ENCODE measurements around the gene CCNC. TPM values are rescaled to one million over a fixed set of nuclear protein-coding genes. Genes with fewer than 3 reads are reported as not detected.
"Not testable (repeated sequence)": the region's sequence is repeated elsewhere in the genome, so short reads cannot be mapped to it uniquely, and the experiment has no call there.

CCNC gene
- total RNA-seq, 5 donors from 2014 or later (not counting 1 experiment from before 2014, with no cell fraction given), result 33.9 to 42.0 (median 39.1) TPM

DNA sequence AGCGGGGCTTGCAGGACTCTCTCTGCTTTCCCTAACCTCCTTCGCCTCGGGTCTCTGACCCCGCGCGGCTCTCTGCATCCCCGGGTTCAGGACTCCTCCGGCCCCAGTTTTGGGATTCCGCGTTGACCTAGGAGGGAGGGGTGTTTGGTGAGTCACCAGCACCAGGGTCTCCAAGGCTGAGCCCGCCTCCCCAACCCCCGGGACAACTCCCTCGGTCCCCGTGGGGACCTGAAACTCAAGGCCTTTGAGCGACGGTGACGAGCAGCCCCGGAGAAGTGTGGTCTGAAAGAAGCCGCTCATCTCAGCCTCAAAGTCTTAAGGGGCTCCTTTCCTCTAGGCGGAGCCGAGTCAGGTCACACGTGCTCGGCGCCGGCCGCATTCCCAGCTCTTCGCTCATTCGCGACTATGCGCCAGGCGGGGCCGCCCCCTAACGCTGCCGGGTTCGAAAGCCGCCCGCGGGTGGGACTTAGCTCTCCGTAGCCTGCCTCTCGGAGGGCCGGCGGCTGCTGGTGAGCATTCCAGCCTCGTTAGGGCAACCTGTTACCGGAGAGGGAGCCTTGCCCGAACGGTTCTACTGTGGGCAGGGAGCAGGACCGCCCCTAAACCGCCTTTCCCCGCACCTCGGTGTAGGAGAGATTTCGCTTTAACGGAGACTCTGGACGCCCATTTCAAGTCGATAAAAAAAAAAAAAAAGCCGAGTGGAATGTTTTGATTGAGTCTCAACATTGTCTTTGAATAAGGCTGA, 35.1 kb upstream of the CCNC start:
- Histone ChIP-seq H3K9me3 (no peaks in the 10 kb centered on the region), H3K4me3 (ENCODE audit: control insufficient read depth in 1 of 2, extremely low read depth in 1 of 2, low read length in 1 of 2) (peak overlapping the region; percentile 41 to 83), H3K36me3 (ENCODE audit: control insufficient read depth in 2 of 2, extremely low read depth in 1 of 2, insufficient read depth in 1 of 2, low read length in 1 of 2) (no peaks in the 10 kb centered on the region), H3K27me3 (replicated peaks in 1 of 2; ENCODE audit: control insufficient read depth in 2 of 2, extremely low read depth in 1 of 2, insufficient read depth in 2 of 2, low read length in 1 of 2) (peaks cover 50 to 71% of the 10 kb centered on the region in 2 experiments), H3K27ac (ENCODE audit: low read length) (no peak overlapping the region), H3K4me1 (ENCODE audit: control insufficient read depth in 1 of 2, extremely low read depth in 1 of 2, insufficient read depth in 2 of 2, low read length in 2 of 2) (peaks cover 12 to 50% of the 10 kb centered on the region in 2 experiments)
- Mint-ChIP-seq H3K27ac (peak overlapping the region in 1 of 2 donors; percentile 15), H3K36me3 (no peaks in the 10 kb centered on the region), H3K9me3 (no peaks in the 10 kb centered on the region), H3K27me3 (peaks cover 60 to 92% of the 10 kb centered on the region in 2 donors), H3K4me1 (peaks cover 33 to 39% (median 34%) of the 10 kb centered on the region in 3 donors), H3K4me3 (peak overlapping the region; percentile 51 to 79 (median 64))
- ChIA-PET POLR2A (no interaction called here), CTCF (interaction anchor here in 1 of 2 donors (0.7 kb wide), 1 partner anchor 13 kb away, joined by 3 read pairs; no protein-coding TSS in a partner anchor)
- peak; percentile 27 to 59 (median 40) for ATAC-seq (replicated peaks in 1 of 4)
- 3% methylated on average over 47 of the region's 55 CpGs for WGBS (ENCODE audit: insufficient coverage)
- peak in 1 of 35 experiments; percentile 43 for DNase-seq

DNA sequence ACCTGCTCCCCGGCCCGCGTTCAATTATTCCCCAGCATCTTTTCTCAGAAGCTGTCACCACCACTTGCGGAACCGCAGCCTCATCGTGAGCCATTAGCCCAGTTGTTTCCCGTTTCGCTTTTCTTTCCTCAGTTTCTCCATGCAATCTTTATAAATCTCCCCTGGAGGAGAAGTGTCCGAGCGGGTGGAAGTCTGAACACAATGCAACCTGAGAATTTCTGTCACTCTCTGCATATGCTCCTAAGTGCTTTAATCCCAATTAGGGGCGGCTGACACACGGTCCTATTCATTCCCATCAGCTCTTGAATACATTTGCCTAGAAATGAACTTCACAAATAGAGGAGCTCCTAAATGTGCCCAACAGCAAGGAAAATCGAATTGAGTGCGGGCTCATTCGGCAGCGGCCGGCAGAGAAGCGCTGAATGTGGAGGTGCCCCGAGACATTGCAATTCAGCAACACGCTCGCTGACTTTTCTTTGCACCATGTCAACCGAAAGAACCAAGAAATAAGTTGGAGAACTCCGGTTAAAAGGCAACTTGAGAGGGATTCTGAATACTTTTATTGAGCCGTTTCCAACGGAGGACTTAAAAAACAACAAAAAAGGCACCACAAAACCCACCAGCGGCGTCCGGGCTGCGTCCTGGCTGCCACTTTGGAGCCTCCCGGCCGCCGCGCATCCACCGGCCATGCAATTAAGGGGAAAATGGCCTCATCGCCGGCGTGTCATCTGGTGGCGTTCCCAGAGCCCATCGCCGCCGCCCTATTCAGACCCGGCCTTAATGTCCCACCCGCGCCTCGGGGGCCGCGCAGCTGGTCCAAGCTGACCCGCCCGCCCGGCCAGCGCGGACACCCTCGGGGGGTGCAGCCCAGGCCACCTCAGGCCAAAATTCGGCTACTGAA, 34.3 kb upstream of the CCNC start:
- peaks cover 46 to 63% of the 10 kb centered on the region in 2 experiments for H3K27me3 ChIP-seq (replicated peaks in 1 of 2; ENCODE audit: control insufficient read depth in 2 of 2, extremely low read depth in 1 of 2, insufficient read depth in 2 of 2, low read length in 1 of 2)
- peaks cover 32 to 39% (median 33%) of the 10 kb centered on the region in 3 donors for H3K4me1 Mint-ChIP-seq
- DNase-seq, result no peak
- peaks cover 60 to 91% of the 10 kb centered on the region in 2 donors for H3K27me3 Mint-ChIP-seq
- ChIA-PET CTCF (interaction anchor here in 1 of 2 donors (1.3 kb wide), 1 partner anchor 9 kb away, joined by 3 read pairs; no protein-coding TSS in a partner anchor), POLR2A (no interaction called here)
- peak in 2 of 4 experiments; percentile 19 to 26 for ATAC-seq (replicated peaks in 1 of 4)
- peak overlapping the region; percentile 50 to 79 (median 54) for H3K4me3 Mint-ChIP-seq
- H3K4me1 ChIP-seq (ENCODE audit: control insufficient read depth in 1 of 2, extremely low read depth in 1 of 2, insufficient read depth in 2 of 2, low read length in 2 of 2), result peaks cover 12 to 45% of the 10 kb centered on the region in 2 experiments
- no peaks in the 10 kb centered on the region for H3K9me3 ChIP-seq
- H3K36me3 Mint-ChIP-seq, result no peaks in the 10 kb centered on the region
- peak overlapping the region in 1 of 2 donors; percentile 32 for H3K27ac Mint-ChIP-seq
- no peaks in the 10 kb centered on the region for H3K36me3 ChIP-seq (ENCODE audit: control insufficient read depth in 2 of 2, extremely low read depth in 1 of 2, insufficient read depth in 1 of 2, low read length in 1 of 2)
- H3K27ac ChIP-seq (ENCODE audit: low read length), result no peak overlapping the region
- peak overlapping the region in 1 of 2 donors; percentile 83 for H3K4me3 ChIP-seq (ENCODE audit: control insufficient read depth in 1 of 2, extremely low read depth in 1 of 2, low read length in 1 of 2)
- 4% methylated on average over 34 of the region's 54 CpGs for WGBS (ENCODE audit: insufficient coverage)
- H3K9me3 Mint-ChIP-seq, result no peaks in the 10 kb centered on the region

DNA sequence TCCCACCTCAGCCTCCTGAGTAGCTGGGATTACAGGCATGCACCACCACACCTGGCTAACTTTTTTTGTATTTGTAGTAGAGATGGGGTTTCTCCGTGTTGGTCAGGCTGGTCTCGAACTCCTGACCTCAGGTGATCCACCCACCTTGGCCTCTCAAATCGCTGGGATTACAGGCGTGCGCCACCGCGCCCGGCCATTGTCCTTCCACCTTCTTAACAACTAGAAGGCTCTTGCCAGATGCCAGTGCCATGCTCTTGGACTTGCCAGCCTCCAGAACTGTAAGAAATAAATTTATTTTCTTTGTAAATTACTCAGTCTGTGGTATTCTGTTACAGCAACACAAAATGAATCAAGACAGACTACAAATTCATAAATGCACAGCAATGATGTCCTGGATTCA, 26.2 kb upstream of the CCNC start:
- WGBS (ENCODE audit: insufficient coverage), result no CpG with 5 or more reads among the region's 8 CpGs
- peaks cover 18 to 23% (median 22%) of the 10 kb centered on the region in 3 donors for H3K4me1 Mint-ChIP-seq
- H3K36me3 ChIP-seq (ENCODE audit: control insufficient read depth in 2 of 2, extremely low read depth in 1 of 2, insufficient read depth in 1 of 2, low read length in 1 of 2); H3K9me3 ChIP-seq; CTCF ChIA-PET; H3K4me3 Mint-ChIP-seq; H3K9me3 Mint-ChIP-seq; H3K4me3 ChIP-seq (ENCODE audit: control insufficient read depth in 1 of 2, extremely low read depth in 1 of 2, low read length in 1 of 2); POLR2A ChIA-PET; ATAC-seq (replicated peaks in 1 of 4); DNase-seq; H3K27ac Mint-ChIP-seq; H3K36me3 Mint-ChIP-seq; H3K27ac ChIP-seq (ENCODE audit: low read length): not testable (repeated sequence)
- Histone ChIP-seq H3K4me1 (ENCODE audit: control insufficient read depth in 1 of 2, extremely low read depth in 1 of 2, insufficient read depth in 2 of 2, low read length in 2 of 2) (peaks cover 2 to 13% of the 10 kb centered on the region in 2 experiments), H3K27me3 (replicated peaks in 1 of 2; ENCODE audit: control insufficient read depth in 2 of 2, extremely low read depth in 1 of 2, insufficient read depth in 2 of 2, low read length in 1 of 2) (peaks cover 31 to 41% of the 10 kb centered on the region in 2 experiments)
- H3K27me3 Mint-ChIP-seq, result peaks cover 72 to 79% of the 10 kb centered on the region in 2 donors

DNA sequence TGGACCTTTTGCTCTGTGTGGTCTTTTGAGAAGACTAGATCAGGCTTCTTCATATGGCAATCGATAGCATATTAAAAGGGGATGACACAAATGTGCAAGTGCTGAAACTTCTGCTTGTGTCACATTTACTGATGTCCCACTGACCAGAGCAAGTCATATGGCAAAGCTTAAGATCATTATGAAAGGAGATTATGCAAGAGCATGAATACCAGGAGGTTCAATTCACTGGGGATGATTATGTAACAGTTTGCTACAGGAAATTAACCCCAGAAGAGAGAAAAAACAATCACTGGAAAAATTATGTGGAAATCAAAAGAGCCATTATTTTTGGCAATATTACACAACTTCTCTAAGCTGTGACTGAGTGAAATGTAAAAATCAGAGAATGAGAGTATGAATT, 24.4 kb upstream of the CCNC start:
- DNase-seq (no peak), ATAC-seq (replicated peaks in 1 of 4) (no peak)
- no peaks in the 10 kb centered on the region for H3K9me3 ChIP-seq
- WGBS (ENCODE audit: insufficient coverage), result no CpG with 5 or more reads among the region's 1 CpG
- Mint-ChIP-seq H3K4me3 (no peak overlapping the region), H3K4me1 (peaks cover 29 to 34% (median 33%) of the 10 kb centered on the region in 3 donors), H3K27me3 (peaks cover 69 to 78% of the 10 kb centered on the region in 2 donors), H3K27ac (no peak overlapping the region), H3K9me3 (peaks cover 4 to 7% (median 5%) of the 10 kb centered on the region in 3 donors), H3K36me3 (no peaks in the 10 kb centered on the region)
- H3K4me1 ChIP-seq (ENCODE audit: control insufficient read depth in 1 of 2, extremely low read depth in 1 of 2, insufficient read depth in 2 of 2, low read length in 2 of 2), result peaks cover 5 to 27% of the 10 kb centered on the region in 2 experiments
- ChIA-PET CTCF (no interaction called here), POLR2A (no interaction called here)
- no peaks in the 10 kb centered on the region for H3K36me3 ChIP-seq (ENCODE audit: control insufficient read depth in 2 of 2, extremely low read depth in 1 of 2, insufficient read depth in 1 of 2, low read length in 1 of 2)
- peaks cover 38 to 43% of the 10 kb centered on the region in 2 experiments for H3K27me3 ChIP-seq (replicated peaks in 1 of 2; ENCODE audit: control insufficient read depth in 2 of 2, extremely low read depth in 1 of 2, insufficient read depth in 2 of 2, low read length in 1 of 2)
- H3K27ac ChIP-seq (ENCODE audit: low read length), result no peak overlapping the region
- no peak overlapping the region for H3K4me3 ChIP-seq (ENCODE audit: control insufficient read depth in 1 of 2, extremely low read depth in 1 of 2, low read length in 1 of 2)

DNA sequence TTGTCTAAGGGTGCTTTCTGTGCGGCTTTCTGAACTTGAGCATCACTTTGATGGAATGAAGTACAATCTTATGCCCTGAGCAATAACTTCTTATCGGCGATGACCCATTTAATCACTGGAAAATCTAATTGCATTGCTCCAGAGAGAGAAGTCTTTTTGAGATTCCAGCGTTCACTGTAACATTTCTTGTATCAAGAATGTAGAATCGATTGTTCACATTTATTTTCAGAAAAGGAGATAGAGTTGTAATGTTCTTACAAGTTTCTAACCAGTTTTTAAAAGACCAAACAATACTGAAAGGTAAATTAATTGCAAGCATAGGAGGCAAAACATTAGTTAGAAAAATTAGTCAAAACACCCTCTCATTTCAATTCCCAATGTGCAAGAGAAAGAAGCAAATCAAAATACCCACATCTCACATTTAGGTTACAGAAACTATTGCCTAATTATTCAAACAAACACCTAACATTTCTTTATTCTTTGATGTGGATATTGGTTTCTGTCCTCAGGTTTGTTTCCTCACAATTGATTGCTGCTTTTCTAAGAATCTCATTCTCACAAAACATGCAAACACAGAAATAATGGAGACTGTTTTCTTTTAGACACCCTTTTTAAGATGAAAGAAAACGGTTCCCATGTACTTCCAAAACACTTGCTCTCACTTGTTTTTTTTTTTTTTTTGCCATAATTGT, 23.4 kb upstream of the CCNC start:
- Histone ChIP-seq H3K9me3 (no peaks in the 10 kb centered on the region), H3K36me3 (ENCODE audit: control insufficient read depth in 2 of 2, extremely low read depth in 1 of 2, insufficient read depth in 1 of 2, low read length in 1 of 2) (no peaks in the 10 kb centered on the region), H3K27me3 (replicated peaks in 1 of 2; ENCODE audit: control insufficient read depth in 2 of 2, extremely low read depth in 1 of 2, insufficient read depth in 2 of 2, low read length in 1 of 2) (peaks cover 33 to 43% of the 10 kb centered on the region in 2 experiments), H3K4me3 (ENCODE audit: control insufficient read depth in 1 of 2, extremely low read depth in 1 of 2, low read length in 1 of 2) (peak overlapping the region in 1 of 2 donors; percentile 17), H3K4me1 (ENCODE audit: control insufficient read depth in 1 of 2, extremely low read depth in 1 of 2, insufficient read depth in 2 of 2, low read length in 2 of 2) (peaks cover 5 to 27% of the 10 kb centered on the region in 2 experiments), H3K27ac (ENCODE audit: low read length) (no peak overlapping the region)
- Mint-ChIP-seq H3K4me3 (peak overlapping the region in 1 of 3 donors; percentile 47), H3K27ac (peak overlapping the region in 1 of 2 donors; percentile 2), H3K9me3 (peaks cover 4 to 7% (median 5%) of the 10 kb centered on the region in 3 donors), H3K4me1 (peaks cover 29 to 34% (median 33%) of the 10 kb centered on the region in 3 donors), H3K36me3 (no peaks in the 10 kb centered on the region), H3K27me3 (peaks cover 65 to 70% of the 10 kb centered on the region in 2 donors)
- ATAC-seq (replicated peaks in 1 of 4), result no peak
- ChIA-PET POLR2A (no interaction called here), CTCF (no interaction called here)
- DNase-seq, result no peak
- WGBS (ENCODE audit: insufficient coverage), result 0% methylated on average over 1 of the region's 6 CpGs

Data from T-cell (primary cell).